Measurements from ENCODE around the gene DBET.
"Not testable (repeated sequence)": the region's sequence is repeated elsewhere in the genome, so short reads cannot be mapped to it uniquely, and the experiment has no call there.

The DBET gene

GRCh38 chr4:190047627-190048026 lies 16.7 kb upstream of the DBET start:
- H3K4me3 ChIP-seq (ENCODE audit: low read length): not testable (repeated sequence)

GRCh38 chr4:190049378-190050239 lies 14.7 kb upstream of the DBET start:
- not testable (repeated sequence) for H3K4me3 ChIP-seq (ENCODE audit: low read length)

- H3K4me3 ChIP-seq (ENCODE audit: low read length): not testable (repeated sequence)
Observed at GRCh38 chr4:190058997-190059396, 5.3 kb upstream of the DBET start.

- not testable (repeated sequence) for H3K4me3 ChIP-seq (ENCODE audit: low read length)
Observed at GRCh38 chr4:190064805-190065204, 503 bp downstream of the DBET start.

GRCh38 chr4:190068351-190068750 lies 4.0 kb downstream of the DBET start:
- H3K4me3 ChIP-seq (ENCODE audit: low read length): not testable (repeated sequence)

- H3K4me3 ChIP-seq (ENCODE audit: low read length): not testable (repeated sequence)
Observed at GRCh38 chr4:190093052-190093451, 28.8 kb downstream of the DBET start.

GRCh38 chr4:190094031-190094430 lies 29.7 kb downstream of the DBET start:
- not testable (repeated sequence) for H3K4me3 ChIP-seq (ENCODE audit: low read length)

GRCh38 chr4:190095335-190095734 lies 31.0 kb downstream of the DBET start:
- not testable (repeated sequence) for H3K4me3 ChIP-seq (ENCODE audit: low read length)

GRCh38 chr4:190099605-190100004 lies 35.3 kb downstream of the DBET start:
- not testable (repeated sequence) for H3K4me3 ChIP-seq (ENCODE audit: low read length)

GRCh38 chr4:190101525-190101924 lies 37.2 kb downstream of the DBET start:
- not testable (repeated sequence) for H3K4me3 ChIP-seq (ENCODE audit: low read length)

GRCh38 chr4:190106191-190106590 lies 41.9 kb downstream of the DBET start:
- H3K4me3 ChIP-seq (ENCODE audit: low read length): not testable (repeated sequence)

GRCh38 chr4:190106611-190107480 lies 42.5 kb downstream of the DBET start:
- not testable (repeated sequence) for H3K4me3 ChIP-seq (ENCODE audit: low read length)

GRCh38 chr4:190107766-190108485 lies 43.6 kb downstream of the DBET start:
- not testable (repeated sequence) for H3K4me3 ChIP-seq (ENCODE audit: low read length)

- H3K4me3 ChIP-seq (ENCODE audit: low read length): not testable (repeated sequence)
Observed at GRCh38 chr4:190108756-190109155, 44.5 kb downstream of the DBET start.

- H3K4me3 ChIP-seq (ENCODE audit: low read length): not testable (repeated sequence)
Observed at GRCh38 chr4:190109390-190110011, 45.2 kb downstream of the DBET start.

GRCh38 chr4:190110033-190110432 lies 45.7 kb downstream of the DBET start:
- not testable (repeated sequence) for H3K4me3 ChIP-seq (ENCODE audit: low read length)

- not testable (repeated sequence) for H3K4me3 ChIP-seq (ENCODE audit: low read length)
Observed at GRCh38 chr4:190110570-190111295, 46.4 kb downstream of the DBET start.

- not testable (repeated sequence) for H3K4me3 ChIP-seq (ENCODE audit: low read length)
Observed at GRCh38 chr4:190112879-190113278, 48.6 kb downstream of the DBET start.

- not testable (repeated sequence) for H3K4me3 ChIP-seq (ENCODE audit: low read length)
Observed at GRCh38 chr4:190114991-190115390, 50.7 kb downstream of the DBET start.
